ENCODE measurements around the gene ERGIC1. TPM values are rescaled to one million over a fixed set of nuclear protein-coding genes. Genes with fewer than 3 reads are reported as not detected.

ERGIC1 gene
- total and polyA plus RNA-seq, 12 donors = 71.9 to 450 (median 248) TPM

GRCh38 chr5:172870715-172871461 is 36.8 kb downstream of the ERGIC1 start:
- Histone ChIP-seq H3K27ac (peak overlapping the region; percentile 86 to 99 (median 91)), H3K36me3 (replicated peaks in 1 of 2) (no peaks in the 10 kb centered on the region), H3K4me1 (replicated peaks in 1 of 2) (peaks cover 83 to 94% of the 10 kb centered on the region in 2 donors), H3K27me3 (no peaks in the 10 kb centered on the region), H3K9me3 (replicated peaks in 1 of 3) (no peaks in the 10 kb centered on the region), H3K4me3 (no peak overlapping the region)
- 41 to 48% (median 43%) methylated on average over 14 to 20 of the region's 20 CpGs for WGBS, 4 donors
- TF ChIP-seq POLR2A (IDR thresholded peaks at IDR 0.05) (no peak), CTCF (IDR thresholded peaks at IDR 0.05) (no peak)
- DNase-seq = peak in 4 of 7 donors; percentile 62 to 83 (median 68)
- intact Hi-C loops (cut with DNase I) = no loop called here

- WGBS, 4 donors = 40 to 57% (median 51%) methylated on average over 3 of the region's 3 CpGs
- intact Hi-C loops (cut with DNase I) = no loop called here
- H3K4me1 ChIP-seq (replicated peaks in 1 of 2) = peaks cover 83 to 94% of the 10 kb centered on the region in 2 donors
Observed at GRCh38 chr5:172871536-172871935, 37.5 kb downstream of the ERGIC1 start.

GRCh38 chr5:172871982-172872381 is 37.9 kb downstream of the ERGIC1 start:
- DNase-seq = peak in 6 of 7 donors; percentile 67 to 83 (median 76)
- Histone ChIP-seq H3K4me3 (no peak overlapping the region), H3K27me3 (no peaks in the 10 kb centered on the region), H3K36me3 (replicated peaks in 1 of 2) (no peaks in the 10 kb centered on the region), H3K9me3 (replicated peaks in 1 of 3) (no peaks in the 10 kb centered on the region), H3K4me1 (replicated peaks in 1 of 2) (peaks cover 79 to 94% of the 10 kb centered on the region in 2 donors), H3K27ac (peak overlapping the region; percentile 86 to 99 (median 91))
- intact Hi-C loops (cut with DNase I) = no loop called here
- no peak for TF ChIP-seq CTCF (IDR thresholded peaks at IDR 0.05)
- peak in 1 of 2 donors; percentile 40 for TF ChIP-seq POLR2A (IDR thresholded peaks at IDR 0.05)
- 29 to 43% (median 34%) methylated on average over 1 to 5 of the region's 5 CpGs for WGBS, 4 donors

More at GRCh38 chr5:172871536-172871935, 37.5 kb downstream of the ERGIC1 start:
- Histone ChIP-seq H3K27me3 (no peaks in the 10 kb centered on the region), H3K4me3 (no peak overlapping the region), H3K27ac (peak overlapping the region; percentile 86 to 99 (median 91)), H3K9me3 (replicated peaks in 1 of 3) (no peaks in the 10 kb centered on the region), H3K36me3 (replicated peaks in 1 of 2) (no peaks in the 10 kb centered on the region)
- TF ChIP-seq POLR2A (IDR thresholded peaks at IDR 0.05) (no peak), CTCF (IDR thresholded peaks at IDR 0.05) (no peak)
- DNase-seq = no peak

GRCh38 chr5:172872997-172873491 is 39.0 kb downstream of the ERGIC1 start:
- Histone ChIP-seq H3K4me3 (peak overlapping the region in 1 of 4 donors; percentile 6), H3K9me3 (replicated peaks in 1 of 3) (no peaks in the 10 kb centered on the region), H3K4me1 (replicated peaks in 1 of 2) (peaks cover 73 to 93% of the 10 kb centered on the region in 2 donors), H3K27me3 (no peaks in the 10 kb centered on the region), H3K27ac (peak overlapping the region; percentile 86 to 99 (median 91)), H3K36me3 (replicated peaks in 1 of 2) (no peaks in the 10 kb centered on the region)
- peak; percentile 80 to 95 (median 86) for DNase-seq
- WGBS, 4 donors = 6 to 15% (median 10%) methylated on average over 10 to 13 of the region's 13 CpGs
- intact Hi-C loops (cut with DNase I) = no loop called here
- TF ChIP-seq POLR2A (IDR thresholded peaks at IDR 0.05) (peak in 1 of 2 donors; percentile 49), CTCF (IDR thresholded peaks at IDR 0.05) (no peak)

Data from adrenal gland (tissue), 12 donors.